ENCODE results near the gene NCKAP5. TPM values are rescaled to one million over a fixed set of nuclear protein-coding genes. Genes with fewer than 3 reads are reported as not detected.

NCKAP5 gene
- total and polyA plus RNA-seq, 8 donors, result 0.23 to 1.5 (median 0.44) TPM

- no peak for TF ChIP-seq CTCF (IDR thresholded peaks at IDR 0.05)
These were observed 163.0 kb downstream of the NCKAP5 start for GRCh38 chr2:133405252-133405651.

GRCh38 chr2:133400411-133400810 lies 167.9 kb downstream of the NCKAP5 start:
- H3K36me3 ChIP-seq, result no peaks in the 10 kb centered on the region
- H3K27ac ChIP-seq, result no peak overlapping the region
- no peak for TF ChIP-seq CTCF (IDR thresholded peaks at IDR 0.05)
- 85 to 86% methylated on average over 2 of the region's 2 CpGs for WGBS, 2 donors
- H3K27me3 ChIP-seq, result no peaks in the 10 kb centered on the region
- H3K4me3 ChIP-seq, result no peak overlapping the region
- no peaks in the 10 kb centered on the region for H3K9me3 ChIP-seq
- DNase-seq (no peak), FAIRE-seq (no peak), ATAC-seq (no peak)
- no peaks in the 10 kb centered on the region for H3K4me1 ChIP-seq
- intact Hi-C loops (cut with DNase I), result no loop called here

More at GRCh38 chr2:133405252-133405651, 163.0 kb downstream of the NCKAP5 start:
- H3K27me3 ChIP-seq, result no peaks in the 10 kb centered on the region
- WGBS, 2 donors, result 68 to 71% methylated on average over 4 of the region's 4 CpGs
- H3K9me3 ChIP-seq, result no peaks in the 10 kb centered on the region
- DNase-seq (no peak), ATAC-seq (no peak), FAIRE-seq (no peak)
- H3K4me1 ChIP-seq, result no peaks in the 10 kb centered on the region
- H3K4me3 ChIP-seq, result no peak overlapping the region
- intact Hi-C loops (cut with DNase I), result no loop called here
- no peak overlapping the region for H3K27ac ChIP-seq
- no peaks in the 10 kb centered on the region for H3K36me3 ChIP-seq

GRCh38 chr2:133393895-133394294 lies 174.4 kb downstream of the NCKAP5 start:
- no peak for TF ChIP-seq CTCF (IDR thresholded peaks at IDR 0.05)
- Histone ChIP-seq H3K27ac (no peak overlapping the region), H3K27me3 (no peaks in the 10 kb centered on the region), H3K36me3 (no peaks in the 10 kb centered on the region), H3K9me3 (no peaks in the 10 kb centered on the region), H3K4me3 (no peak overlapping the region), H3K4me1 (no peaks in the 10 kb centered on the region)
- ATAC-seq (no peak), FAIRE-seq (no peak), DNase-seq (no peak)
- 68 to 79% methylated on average over 1 of the region's 1 CpG for WGBS, 2 donors
- intact Hi-C loops (cut with DNase I), result no loop called here

- no peaks in the 10 kb centered on the region for H3K27me3 ChIP-seq
- no peak for TF ChIP-seq CTCF (IDR thresholded peaks at IDR 0.05)
- H3K4me1 ChIP-seq, result no peaks in the 10 kb centered on the region
- no peak for DNase-seq
- 84 to 98% methylated on average over 4 of the region's 4 CpGs for WGBS, 2 donors
- no peaks in the 10 kb centered on the region for H3K36me3 ChIP-seq
- no peak for ATAC-seq
- no peaks in the 10 kb centered on the region for H3K9me3 ChIP-seq
- no peak for FAIRE-seq
- H3K4me3 ChIP-seq, result no peak overlapping the region
- no peak overlapping the region for H3K27ac ChIP-seq
- intact Hi-C loops (cut with DNase I), result no loop called here
These were observed 178.1 kb downstream of the NCKAP5 start for GRCh38 chr2:133390156-133390555.

GRCh38 chr2:133389569-133389968 lies 178.7 kb downstream of the NCKAP5 start:
- ATAC-seq, result no peak
- no peaks in the 10 kb centered on the region for H3K27me3 ChIP-seq
- no peak for TF ChIP-seq CTCF (IDR thresholded peaks at IDR 0.05)
- no peaks in the 10 kb centered on the region for H3K36me3 ChIP-seq
- H3K27ac ChIP-seq, result no peak overlapping the region
- intact Hi-C loops (cut with DNase I), result no loop called here
- H3K4me3 ChIP-seq, result no peak overlapping the region
- DNase-seq, result no peak
- no peaks in the 10 kb centered on the region for H3K9me3 ChIP-seq
- no peaks in the 10 kb centered on the region for H3K4me1 ChIP-seq
- WGBS, 2 donors, result 54 to 64% methylated on average over 5 of the region's 5 CpGs
- FAIRE-seq, result no peak

All from pancreas (tissue), 10 donors.